ENCODE results near the gene TMEM238L. TPM values are rescaled to one million over a fixed set of nuclear protein-coding genes. Genes with fewer than 3 reads are reported as not detected.
A peak's percentile ranks its signal among the peaks of the same experiment; 100 is the strongest.

The TMEM238L gene
- total RNA-seq, 4 donors from 2014 or later, result not detected

GRCh38 chr17:10806545-10807262 lies 2.8 kb upstream of the TMEM238L start:
- H3K27ac ChIP-seq, result no peak overlapping the region
- DNase-seq, result no peak
- H3K9me3 ChIP-seq, result no peaks in the 10 kb centered on the region
- WGBS, 2 donors, result 80 to 81% methylated on average over 9 of the region's 9 CpGs
- intact Hi-C loops (cut with DNase I), result no loop called here
- no peaks in the 10 kb centered on the region for H3K4me1 ChIP-seq
- no peak overlapping the region for H3K4me3 ChIP-seq (replicated peaks in 1 of 3)
- H3K27me3 ChIP-seq, result no peaks in the 10 kb centered on the region
- TF ChIP-seq POLR2A (IDR thresholded peaks at IDR 0.05) (no peak), CTCF (IDR thresholded peaks at IDR 0.05) (no peak)
- no peaks in the 10 kb centered on the region for H3K36me3 ChIP-seq

DNA sequence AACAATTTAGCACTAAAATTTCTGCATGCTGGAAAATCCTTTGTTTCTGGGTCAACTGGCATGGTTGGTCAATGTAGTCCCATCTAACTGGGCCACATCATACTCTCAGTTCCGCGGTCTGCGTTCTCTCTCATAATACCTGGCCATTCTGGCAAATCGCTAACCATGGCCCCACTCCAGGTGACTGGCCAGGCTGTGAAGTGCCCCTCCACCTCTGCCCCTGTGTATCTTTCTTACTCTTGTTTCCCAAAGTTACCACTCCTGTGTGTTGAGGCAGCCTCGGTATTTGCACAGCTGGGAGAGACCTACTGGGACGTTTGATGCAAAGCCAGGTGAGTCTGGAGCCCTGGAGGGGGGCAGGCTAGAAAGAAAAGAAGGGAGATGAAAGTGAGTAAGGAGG lies 2.0 kb upstream of the TMEM238L start:
- TF ChIP-seq CTCF (IDR thresholded peaks at IDR 0.05) (no peak), POLR2A (IDR thresholded peaks at IDR 0.05) (no peak)
- intact Hi-C loops (cut with DNase I), result no loop called here
- WGBS, 2 donors, result 69 to 70% methylated on average over 6 of the region's 6 CpGs

GRCh38 chr17:10804546-10804945 lies 647 bp upstream of the TMEM238L start:
- no peaks in the 10 kb centered on the region for H3K36me3 ChIP-seq
- no peak overlapping the region for H3K27ac ChIP-seq
- H3K9me3 ChIP-seq, result no peaks in the 10 kb centered on the region
- intact Hi-C loops (cut with DNase I), result no loop called here
- peaks cover 0 to 2% of the 10 kb centered on the region in 2 donors for H3K4me1 ChIP-seq
- no peak overlapping the region for H3K4me3 ChIP-seq (replicated peaks in 1 of 3)
- DNase-seq, result no peak
- WGBS, 2 donors, result 85 to 87% methylated on average over 7 of the region's 7 CpGs
- TF ChIP-seq CTCF (IDR thresholded peaks at IDR 0.05) (no peak), POLR2A (IDR thresholded peaks at IDR 0.05) (no peak)
- no peaks in the 10 kb centered on the region for H3K27me3 ChIP-seq

More for the DNA sequence above, 2.0 kb upstream of the TMEM238L start:
- no peak overlapping the region for H3K27ac ChIP-seq
- no peak overlapping the region for H3K4me3 ChIP-seq (replicated peaks in 1 of 3)
- no peaks in the 10 kb centered on the region for H3K9me3 ChIP-seq
- DNase-seq, result peak; percentile 52 to 58
- H3K27me3 ChIP-seq, result no peaks in the 10 kb centered on the region
- no peaks in the 10 kb centered on the region for H3K4me1 ChIP-seq
- no peaks in the 10 kb centered on the region for H3K36me3 ChIP-seq

DNA sequence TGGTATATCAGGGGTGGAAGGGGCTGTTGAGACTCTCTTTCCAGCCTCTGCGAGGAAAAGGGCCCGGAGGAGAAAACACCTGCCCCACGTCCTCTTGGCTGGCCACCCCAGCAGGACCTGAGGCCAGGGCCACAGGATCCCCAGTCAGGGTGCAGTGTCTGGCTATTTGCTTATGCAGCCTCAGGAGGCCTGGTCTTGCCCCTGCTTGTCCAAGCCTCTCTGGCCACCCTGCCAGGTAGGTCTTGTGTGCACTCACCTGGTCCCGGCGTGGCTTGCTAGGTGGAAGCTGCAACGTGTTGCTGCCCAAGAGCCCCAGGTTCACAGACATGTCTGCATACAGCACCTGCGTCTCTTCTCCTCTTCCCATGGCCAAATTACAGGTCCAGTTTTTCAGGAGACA lies 549 bp downstream of the TMEM238L start:
- no peak overlapping the region for H3K4me3 ChIP-seq (replicated peaks in 1 of 3)
- no peak for DNase-seq
- no peak overlapping the region for H3K27ac ChIP-seq
- TF ChIP-seq CTCF (IDR thresholded peaks at IDR 0.05), result no peak
- TF ChIP-seq POLR2A (IDR thresholded peaks at IDR 0.05), result no peak
- intact Hi-C loops (cut with DNase I), result no loop called here
- 96 to 98% methylated on average over 5 to 7 of the region's 7 CpGs for WGBS, 2 donors
- no peaks in the 10 kb centered on the region for H3K9me3 ChIP-seq
- no peaks in the 10 kb centered on the region for H3K36me3 ChIP-seq
- H3K27me3 ChIP-seq, result no peaks in the 10 kb centered on the region
- peaks cover 10 to 14% of the 10 kb centered on the region in 2 donors for H3K4me1 ChIP-seq

DNA sequence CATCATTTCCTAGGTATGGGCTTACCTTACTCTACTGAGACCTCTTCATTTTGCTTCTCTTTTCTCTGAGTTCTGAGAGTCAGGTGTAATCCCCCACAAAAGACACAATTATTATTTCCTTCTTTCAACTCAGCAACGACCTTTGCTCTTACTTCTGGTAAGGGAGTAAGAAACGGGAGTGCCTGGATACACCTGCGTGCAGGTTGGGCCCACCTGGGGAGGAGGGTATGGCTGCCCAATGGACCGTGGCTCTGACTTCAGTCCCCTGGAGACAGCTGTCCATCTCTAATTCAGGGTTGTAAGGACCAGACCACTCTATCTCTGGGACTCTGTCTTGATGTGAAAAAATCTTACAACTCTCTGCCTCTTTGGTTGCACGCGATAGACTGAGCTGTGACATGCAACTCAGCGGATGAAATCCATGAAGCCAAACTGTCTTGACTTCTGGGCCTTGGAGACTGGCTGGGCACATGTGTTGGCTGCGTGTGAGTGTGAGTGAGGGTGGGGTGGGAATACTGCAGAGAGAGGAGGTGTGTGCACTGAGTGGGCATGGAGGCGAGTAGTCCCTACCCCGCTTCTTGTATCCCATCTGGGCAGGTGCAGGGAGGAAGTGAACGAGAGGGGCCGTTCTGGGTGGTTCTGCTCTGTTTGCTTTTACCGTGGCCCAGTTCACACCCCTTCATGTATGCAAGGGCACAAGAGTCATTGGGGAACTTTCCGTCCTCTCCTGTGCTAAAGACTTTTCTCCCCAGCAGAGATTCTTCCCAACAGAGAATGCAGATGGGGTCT lies 1.2 kb downstream of the TMEM238L start:
- DNase-seq, result no peak
- 81 to 83% methylated on average over 12 to 14 of the region's 14 CpGs for WGBS, 2 donors
- Histone ChIP-seq H3K9me3 (no peaks in the 10 kb centered on the region), H3K36me3 (no peaks in the 10 kb centered on the region), H3K27ac (no peak overlapping the region), H3K27me3 (no peaks in the 10 kb centered on the region), H3K4me3 (replicated peaks in 1 of 3) (no peak overlapping the region), H3K4me1 (peaks cover 16 to 20% of the 10 kb centered on the region in 2 donors)
- intact Hi-C loops (cut with DNase I), result no loop called here
- no peak for TF ChIP-seq CTCF (IDR thresholded peaks at IDR 0.05)
- no peak for TF ChIP-seq POLR2A (IDR thresholded peaks at IDR 0.05)
